Activated CD4-positive, alpha-beta T cell treated with anti-CD3 and anti-CD28 coated beads for 36 hours (primary cell): Measurements from ENCODE around the gene CCDC61. TPM values are rescaled to one million over a fixed set of nuclear protein-coding genes. Genes with fewer than 3 reads are reported as not detected.

Experiments
- ATAC-seq: fragments of 200-7000 bp; cut with Tn5 transposase; one replicate; pipeline ENCODE4 v1.10.0; 2021; ENCODE audit warnings: mild to moderate bottlenecking, moderate library complexity
- CTCF ChIA-PET: fragments of 350-600 bp; sonication (Branson Sonifier 250); formaldehyde crosslinking; loops from one replicate; lab custom pipeline; 2021; ENCODE audit warnings: antibody characterized with exemption; lab: Charles Lee
- POLR2A ChIA-PET: fragments of 350-600 bp; sonication (Branson Sonifier 250); formaldehyde crosslinking; loops from one replicate; lab custom pipeline; 2021; ENCODE audit warnings: antibody characterized with exemption, inconsistent platforms; lab: Charles Lee
- DNase-seq: peaks from one replicate; pipeline ENCODE4 v3.0.0-alpha.2; 2020
- H3K27ac Mint-ChIP-seq: one replicate; pipeline ENCODE4 v1.8.0; 2021; ENCODE audit warnings: mixed read lengths
- H3K27me3 Mint-ChIP-seq: one replicate; pipeline ENCODE4 v1.8.0; 2021; ENCODE audit warnings: mixed read lengths
- H3K36me3 Mint-ChIP-seq: one replicate; pipeline ENCODE4 v1.8.0; 2021; ENCODE audit warnings: low read depth, mixed read lengths
- H3K4me1 Mint-ChIP-seq: one replicate; pipeline ENCODE4 v1.8.0; 2021; ENCODE audit warnings: mixed read lengths
- H3K4me3 Mint-ChIP-seq: one replicate; pipeline ENCODE4 v1.8.0; 2021; ENCODE audit warnings: mild to moderate bottlenecking, moderate library complexity, mixed read lengths
- H3K9me3 Mint-ChIP-seq: one replicate; pipeline ENCODE4 v1.8.0; 2021; ENCODE audit warnings: low read depth, mixed read lengths
- intact Hi-C, 2 experiments: fragments of 100-400 bp; cut with DNase I in 1 of 2; cut with micrococcal nuclease in 1 of 2; formaldehyde crosslinking; loops; one replicate each; pipeline versions ENCODE4 v1.14.2 to v1.15.1; 2022 to 2024; cut with DNase I, micrococcal nuclease
- total RNA-seq, 2 experiments: library from RNA; stranded (reverse); gene quantifications; one replicate each; pipeline ENCODE4 v1.2.3, GENCODE V29; 2021

CCDC61 gene
- total RNA-seq, 2 experiments from 2014 or later = 22.4 to 26.2 TPM

DNA sequence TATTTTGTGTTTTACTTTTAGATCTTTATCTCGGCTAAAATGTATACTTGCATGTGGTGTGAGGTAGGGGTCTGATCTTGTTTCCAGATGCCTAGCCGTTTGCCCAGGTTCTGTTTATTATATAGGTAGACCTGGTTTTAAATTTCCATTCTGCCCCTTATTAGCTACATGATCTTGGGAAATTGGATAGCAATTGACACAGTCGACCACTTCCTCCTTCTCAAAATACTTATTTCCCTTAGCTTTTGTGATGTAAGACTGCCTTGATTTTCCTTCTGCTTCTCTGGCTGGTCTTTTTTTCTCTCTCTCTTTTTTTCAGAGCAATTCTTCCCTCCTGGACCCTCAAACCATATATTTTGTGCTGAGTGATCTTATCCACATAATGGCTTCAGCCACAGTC, 30.6 kb downstream of the CCDC61 start:
- peaks cover 17% of the 10 kb centered on the region for H3K4me1 Mint-ChIP-seq
- DNase-seq = no peak
- no peak overlapping the region for H3K27ac Mint-ChIP-seq
- H3K9me3 Mint-ChIP-seq = no peaks in the 10 kb centered on the region
- H3K36me3 Mint-ChIP-seq = no peaks in the 10 kb centered on the region
- ChIA-PET CTCF (interaction anchor here (0.5 to 5.8 kb wide), 8 partner anchors 16 to 461 kb away, joined by 3 to 79 read pairs (median 3); no protein-coding TSS in a partner anchor), POLR2A (no interaction called here)
- no peak overlapping the region for H3K4me3 Mint-ChIP-seq
- intact Hi-C loops = loop anchor here in 1 of 2 experiments (5.0 kb wide), 1 partner anchor 51 kb away; no protein-coding TSS in a partner anchor
- peaks cover 15% of the 10 kb centered on the region for H3K27me3 Mint-ChIP-seq
- ATAC-seq = no peak

- Mint-ChIP-seq H3K4me1 (peaks cover 12% of the 10 kb centered on the region), H3K27me3 (peaks cover 8% of the 10 kb centered on the region), H3K9me3 (no peaks in the 10 kb centered on the region), H3K36me3 (no peaks in the 10 kb centered on the region), H3K27ac (no peak overlapping the region), H3K4me3 (no peak overlapping the region)
- POLR2A ChIA-PET = no interaction called here
- intact Hi-C loops = no loop called here
- no peak for DNase-seq
- CTCF ChIA-PET = interaction anchor here (0.6 kb wide), 1 partner anchor 51 kb away, joined by 3 read pairs; no protein-coding TSS in a partner anchor
- no peak for ATAC-seq
Measured at GRCh38 chr19:46030812-46031550, 35.7 kb downstream of the CCDC61 start.

- H3K27me3 Mint-ChIP-seq = peaks cover 4% of the 10 kb centered on the region
- ATAC-seq (no peak), DNase-seq (no peak)
- H3K4me1 Mint-ChIP-seq = peaks cover 2% of the 10 kb centered on the region
- intact Hi-C loops = no loop called here
- H3K9me3 Mint-ChIP-seq = no peaks in the 10 kb centered on the region
- CTCF ChIA-PET = interaction anchor here (0.6 to 0.8 kb wide), 2 partner anchors 15 to 50 kb away, joined by 3 read pairs; no protein-coding TSS in a partner anchor
- no peak overlapping the region for H3K27ac Mint-ChIP-seq
- POLR2A ChIA-PET = no interaction called here
- H3K36me3 Mint-ChIP-seq = no peaks in the 10 kb centered on the region
- H3K4me3 Mint-ChIP-seq = no peak overlapping the region
Measured at GRCh38 chr19:46031781-46032596, 36.7 kb downstream of the CCDC61 start.

DNA sequence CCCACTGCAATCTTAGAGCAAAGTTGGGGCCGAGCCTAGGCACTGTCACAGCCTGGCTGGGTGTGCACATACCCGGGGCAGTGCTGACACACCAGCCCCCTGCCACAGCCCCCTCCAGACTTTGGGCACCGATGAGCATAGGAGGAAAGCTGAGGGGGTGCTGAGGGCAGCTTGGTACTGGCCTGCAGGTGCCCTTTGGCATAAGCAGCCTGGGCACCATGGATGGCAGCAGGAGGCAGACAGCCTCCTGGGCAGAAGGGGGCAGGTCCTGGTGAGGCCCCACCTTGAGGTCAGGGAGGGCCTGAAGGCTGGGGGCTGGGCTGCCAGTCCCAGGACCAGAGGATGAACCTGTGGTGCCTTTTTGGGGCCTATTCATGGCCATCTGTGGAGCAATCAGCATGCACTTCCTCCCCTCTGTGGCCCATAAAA, 37.3 kb downstream of the CCDC61 start:
- H3K9me3 Mint-ChIP-seq = no peaks in the 10 kb centered on the region
- CTCF ChIA-PET = interaction anchor here (0.7 to 1.1 kb wide), 3 partner anchors 15 to 233 kb away, joined by 3 to 6 read pairs (median 3); no protein-coding TSS in a partner anchor

DNA sequence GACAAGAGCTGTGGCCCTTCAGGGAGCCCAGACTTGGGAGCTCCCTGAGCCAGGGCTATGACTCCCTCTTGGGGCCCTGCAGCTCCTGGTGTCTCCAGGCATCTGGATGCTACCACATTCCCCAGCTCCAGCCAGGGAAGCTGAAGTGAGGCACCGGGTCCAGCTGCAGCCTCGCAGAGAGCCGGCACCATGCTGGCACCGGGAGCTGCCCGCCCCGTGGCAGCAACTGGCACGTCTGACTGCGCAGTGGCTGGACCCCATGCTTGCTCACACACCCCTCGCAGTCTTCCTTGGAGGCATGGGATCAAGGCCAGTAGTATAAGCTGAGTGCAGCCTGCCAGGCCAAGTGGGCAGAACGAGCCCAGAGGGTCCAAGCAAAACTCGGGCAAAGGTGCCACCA, 38.1 kb downstream of the CCDC61 start:
- DNase-seq = no peak

More for the DNA sequence above, 37.3 kb downstream of the CCDC61 start:
- intact Hi-C loops = no loop called here
- peaks cover 6% of the 10 kb centered on the region for H3K27me3 Mint-ChIP-seq
- H3K36me3 Mint-ChIP-seq = no peaks in the 10 kb centered on the region
- H3K4me1 Mint-ChIP-seq = peaks cover 2% of the 10 kb centered on the region
- no peak overlapping the region for H3K4me3 Mint-ChIP-seq
- DNase-seq (no peak), ATAC-seq (no peak)
- no peak overlapping the region for H3K27ac Mint-ChIP-seq
- POLR2A ChIA-PET = no interaction called here

DNA sequence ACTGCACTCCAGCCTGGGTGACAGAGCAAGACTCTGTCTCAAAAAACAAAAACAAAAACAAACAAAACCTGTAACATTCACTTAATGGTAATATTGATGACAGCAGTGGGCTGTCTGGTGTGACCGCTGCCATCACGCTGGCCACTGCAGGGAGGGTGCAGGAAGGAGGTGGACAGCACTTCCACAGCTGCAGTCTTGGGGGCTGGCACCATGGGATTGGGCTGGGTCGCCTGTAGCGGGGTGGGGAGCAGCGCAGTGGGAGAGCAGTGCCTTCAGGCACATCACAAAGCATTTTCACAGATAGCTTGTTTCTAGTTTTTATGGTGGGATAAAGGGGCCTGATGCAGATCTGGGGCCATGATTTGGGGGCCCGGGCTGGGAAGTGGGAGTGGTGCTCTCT, 40.3 kb downstream of the CCDC61 start:
- intact Hi-C loops = no loop called here
- no peak overlapping the region for H3K27ac Mint-ChIP-seq
- no peaks in the 10 kb centered on the region for H3K9me3 Mint-ChIP-seq
- ChIA-PET CTCF (no interaction called here), POLR2A (no interaction called here)
- ATAC-seq (no peak), DNase-seq (no peak)
- no peaks in the 10 kb centered on the region for H3K4me1 Mint-ChIP-seq
- no peaks in the 10 kb centered on the region for H3K36me3 Mint-ChIP-seq
- peaks cover 10% of the 10 kb centered on the region for H3K27me3 Mint-ChIP-seq
- no peak overlapping the region for H3K4me3 Mint-ChIP-seq

More for the DNA sequence above, 38.1 kb downstream of the CCDC61 start:
- Mint-ChIP-seq H3K27me3 (peaks cover 6% of the 10 kb centered on the region), H3K9me3 (no peaks in the 10 kb centered on the region), H3K36me3 (no peaks in the 10 kb centered on the region), H3K27ac (no peak overlapping the region), H3K4me3 (no peak overlapping the region), H3K4me1 (peaks cover 2% of the 10 kb centered on the region)
- intact Hi-C loops = no loop called here
- CTCF ChIA-PET = interaction anchor here (0.5 to 1.1 kb wide), 3 partner anchors 146 to 358 kb away, joined by 3 to 6 read pairs (median 3); no protein-coding TSS in a partner anchor
- ATAC-seq = no peak
- POLR2A ChIA-PET = interaction anchor here (0.5 kb wide), 1 partner anchor 829 kb away, joined by 5 read pairs; no protein-coding TSS in a partner anchor

DNA sequence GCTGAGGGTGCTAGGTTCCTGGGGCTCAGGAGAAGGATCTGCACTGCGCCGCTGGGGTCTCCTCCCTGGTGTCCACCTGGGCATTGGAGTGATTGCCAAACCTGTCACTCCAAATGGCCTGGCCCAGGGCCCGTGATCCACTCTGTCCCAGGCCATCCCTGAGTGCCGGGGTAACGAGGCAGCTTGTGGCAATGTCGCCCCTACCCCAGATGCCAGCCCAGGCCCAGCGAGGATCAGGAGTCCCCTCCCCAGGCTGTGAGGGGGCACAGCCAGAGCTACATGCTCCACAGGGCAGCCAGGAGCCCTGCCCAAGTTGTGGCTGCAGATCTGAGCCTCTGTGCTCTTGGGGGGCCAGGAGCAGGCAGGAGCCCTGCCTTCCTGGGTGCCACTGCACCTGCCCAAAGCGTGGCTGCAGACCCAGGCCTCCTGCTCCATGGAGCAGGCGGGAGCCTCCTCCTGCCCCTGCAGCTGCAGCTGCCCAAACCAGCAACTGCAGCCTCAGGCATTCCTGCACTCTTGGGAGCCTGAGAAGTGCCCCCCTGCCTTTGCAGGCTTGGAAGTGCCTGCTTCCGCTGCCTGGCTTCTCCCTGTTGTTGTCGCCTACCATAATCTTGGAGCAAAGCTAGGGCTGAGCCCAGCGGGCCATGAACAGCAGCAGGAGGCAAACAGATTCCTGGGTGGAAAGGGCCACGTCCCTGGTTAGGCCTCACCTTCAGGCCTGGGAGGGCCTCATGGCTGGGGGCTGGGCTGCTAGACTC, 40.9 kb downstream of the CCDC61 start:
- DNase-seq = no peak
- Mint-ChIP-seq H3K9me3 (no peaks in the 10 kb centered on the region), H3K27me3 (peaks cover 16% of the 10 kb centered on the region), H3K36me3 (no peaks in the 10 kb centered on the region), H3K4me3 (no peak overlapping the region), H3K27ac (no peak overlapping the region), H3K4me1 (no peaks in the 10 kb centered on the region)
- no peak for ATAC-seq
- POLR2A ChIA-PET = no interaction called here
- intact Hi-C loops = no loop called here
- CTCF ChIA-PET = no interaction called here

GRCh38 chr19:46036744-46037128, 41.5 kb downstream of the CCDC61 start:
- Mint-ChIP-seq H3K36me3 (no peaks in the 10 kb centered on the region), H3K4me1 (no peaks in the 10 kb centered on the region), H3K9me3 (no peaks in the 10 kb centered on the region), H3K27me3 (peaks cover 18% of the 10 kb centered on the region), H3K4me3 (no peak overlapping the region), H3K27ac (no peak overlapping the region)
- ATAC-seq (no peak), DNase-seq (no peak)
- POLR2A ChIA-PET = interaction anchor here (0.6 kb wide), 1 partner anchor 13 kb away, joined by 6 read pairs; no protein-coding TSS in a partner anchor
- intact Hi-C loops = no loop called here
- CTCF ChIA-PET = interaction anchor here (0.6 to 0.7 kb wide), 2 partner anchors 17 to 1379 kb away, joined by 3 read pairs; no protein-coding TSS in a partner anchor

DNA sequence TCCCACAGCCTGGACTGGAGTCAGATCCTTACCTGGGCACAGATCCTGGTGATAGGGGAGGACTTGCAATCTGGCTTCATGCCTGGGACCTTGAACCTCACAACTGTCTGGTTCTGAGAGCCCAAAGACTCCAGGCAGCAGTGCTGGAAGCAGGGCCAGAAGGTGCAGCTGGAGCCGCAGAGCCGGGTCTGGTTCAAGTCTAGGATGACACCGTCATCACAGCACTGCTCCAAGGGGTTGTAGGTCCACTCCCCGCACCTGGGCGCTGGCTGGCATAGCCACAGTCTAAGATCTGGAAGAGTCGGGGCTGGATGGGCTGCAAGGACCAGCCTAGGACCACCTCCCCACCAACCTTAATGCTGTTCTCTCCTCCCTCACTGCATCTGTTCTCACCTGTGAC, 44.9 kb downstream of the CCDC61 start:
- Mint-ChIP-seq H3K27me3 (peaks cover 36% of the 10 kb centered on the region), H3K27ac (no peak overlapping the region), H3K4me1 (no peaks in the 10 kb centered on the region), H3K4me3 (no peak overlapping the region), H3K9me3 (no peaks in the 10 kb centered on the region), H3K36me3 (no peaks in the 10 kb centered on the region)
- intact Hi-C loops = no loop called here
- POLR2A ChIA-PET = no interaction called here
- no peak for DNase-seq
- CTCF ChIA-PET = interaction anchor here (0.6 to 1.2 kb wide), 3 partner anchors 10 to 59 kb away, joined by 3 to 5 read pairs (median 4); no protein-coding TSS in a partner anchor
- ATAC-seq = no peak

GRCh38 chr19:46040952-46041500, 45.8 kb downstream of the CCDC61 start, which contains the start of gene IGFL4:
Gene IGFL4, minus strand, starts transcription at chr19:46041002. Its CDS starts 40 bp downstream, at chr19:46040962.
- intact Hi-C loops = no loop called here
- Mint-ChIP-seq H3K4me1 (no peaks in the 10 kb centered on the region), H3K27me3 (peaks cover 41% of the 10 kb centered on the region), H3K27ac (no peak within 1 kb of the TSS), H3K4me3 (no peak within 1 kb of the TSS), H3K36me3 (no peaks in the 10 kb centered on the region), H3K9me3 (no peaks in the 10 kb centered on the region)
- no peak for DNase-seq
- POLR2A ChIA-PET = no interaction called here
- CTCF ChIA-PET = interaction anchor here (1.2 kb wide), 2 partner anchors 11 to 30 kb away, joined by 4 to 5 read pairs; no protein-coding TSS in a partner anchor
- no peak for ATAC-seq
